NCI-H2171 (cell line): ENCODE measurements around the gene SLC25A42.
"Not testable (repeated sequence)": the region's sequence is repeated elsewhere in the genome, so short reads cannot be mapped to it uniquely, and the experiment has no call there.

ENCODE experiments used
- DNase-seq: peaks from one replicate; lab custom pipeline; 2025; lab: John Stamatoyannopoulos, UW

SLC25A42 gene

DNA sequence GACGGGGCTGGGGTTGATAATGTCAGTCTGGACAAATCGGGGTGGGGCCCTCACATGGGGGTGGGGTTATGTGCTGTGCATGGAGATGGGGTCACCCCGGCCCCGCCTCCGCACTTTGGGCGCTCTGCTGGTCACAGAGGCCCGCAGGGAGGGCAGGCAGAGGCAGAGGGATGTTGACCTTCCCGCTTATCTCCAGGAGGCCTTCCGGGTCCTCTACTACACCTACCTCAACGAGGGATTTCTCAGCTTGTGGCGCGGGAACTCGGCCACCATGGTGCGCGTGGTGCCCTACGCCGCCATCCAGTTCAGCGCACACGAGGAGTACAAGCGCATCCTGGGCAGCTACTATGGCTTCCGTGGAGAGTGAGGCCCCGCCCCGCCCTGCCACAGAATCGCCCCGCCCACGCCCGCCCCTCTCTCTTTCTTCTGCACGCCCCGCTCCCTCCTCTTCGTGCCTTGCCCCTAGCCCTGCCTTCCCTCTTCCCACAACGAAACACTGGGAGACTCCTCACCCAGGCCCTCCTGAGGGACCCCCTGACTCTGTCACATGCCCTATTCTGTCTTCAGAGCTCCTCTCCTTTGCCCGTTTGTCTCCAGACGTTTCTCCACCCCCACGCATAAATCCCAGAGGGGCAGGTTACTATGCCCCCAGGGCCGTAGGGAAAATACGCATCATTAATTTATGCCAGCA lies 41.7 kb downstream of the SLC25A42 start:
- DNase-seq, result peak; percentile 47

DNA sequence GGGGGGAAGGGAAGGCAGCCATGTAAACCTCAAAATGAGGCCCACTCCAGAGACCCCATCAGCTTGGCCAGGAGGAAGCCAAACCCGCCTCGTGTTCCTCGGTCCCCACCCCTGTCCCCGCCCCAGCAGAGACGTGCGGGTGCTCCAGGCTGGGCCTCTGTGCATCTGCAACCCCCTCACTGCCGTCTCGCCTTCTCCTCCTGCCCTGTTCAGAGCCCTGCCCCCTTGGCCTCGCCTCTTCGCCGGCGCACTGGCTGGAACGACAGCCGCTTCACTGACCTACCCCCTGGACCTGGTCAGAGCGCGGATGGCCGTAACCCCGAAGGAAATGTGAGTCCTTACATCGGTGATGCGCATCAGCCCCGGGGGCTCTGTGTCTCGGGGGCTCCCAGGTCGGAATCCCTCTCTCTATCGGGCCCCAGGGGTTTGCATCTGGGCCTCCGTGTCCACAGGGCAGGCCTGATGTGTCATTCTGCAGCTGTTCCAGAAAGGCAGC lies 42.3 kb downstream of the SLC25A42 start:
- DNase-seq, result no peak

DNA sequence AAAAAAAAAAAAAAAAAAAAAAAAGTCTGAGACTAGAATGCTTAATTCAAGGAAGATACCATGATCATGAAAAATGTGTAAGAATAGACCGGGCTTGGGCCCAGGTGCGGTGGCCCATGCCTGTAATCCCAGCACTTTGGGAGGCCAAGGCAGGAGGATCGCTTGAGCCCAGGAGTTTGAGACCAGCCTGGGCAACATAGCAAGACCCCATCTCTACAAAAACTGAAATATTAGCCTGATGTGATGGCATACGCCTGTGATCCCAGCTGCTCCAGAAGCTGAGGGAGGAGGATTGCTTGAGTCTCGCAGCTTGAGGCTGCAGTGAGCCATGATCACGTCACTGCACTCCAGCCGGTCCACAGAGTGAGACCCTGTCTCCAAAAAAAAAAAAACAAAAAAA lies 43.1 kb downstream of the SLC25A42 start:
- DNase-seq, result not testable (repeated sequence)

DNA sequence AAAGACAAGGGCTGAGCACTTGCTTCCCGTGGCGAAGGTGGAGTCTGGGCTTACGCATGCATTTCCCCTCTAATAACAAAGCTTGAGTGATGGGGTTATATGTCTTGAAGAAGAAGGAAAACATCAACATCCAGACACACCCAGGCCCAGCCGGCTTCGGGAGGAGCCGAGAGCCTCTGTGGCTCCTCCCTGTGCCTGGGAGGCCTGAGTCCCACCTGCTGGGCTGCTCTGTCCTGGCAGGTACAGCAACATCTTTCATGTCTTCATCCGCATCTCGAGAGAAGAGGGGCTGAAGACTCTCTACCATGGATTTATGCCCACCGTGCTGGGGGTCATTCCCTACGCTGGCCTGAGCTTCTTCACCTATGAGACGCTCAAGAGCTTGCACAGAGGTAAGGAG lies 43.9 kb downstream of the SLC25A42 start:
- no peak for DNase-seq

DNA sequence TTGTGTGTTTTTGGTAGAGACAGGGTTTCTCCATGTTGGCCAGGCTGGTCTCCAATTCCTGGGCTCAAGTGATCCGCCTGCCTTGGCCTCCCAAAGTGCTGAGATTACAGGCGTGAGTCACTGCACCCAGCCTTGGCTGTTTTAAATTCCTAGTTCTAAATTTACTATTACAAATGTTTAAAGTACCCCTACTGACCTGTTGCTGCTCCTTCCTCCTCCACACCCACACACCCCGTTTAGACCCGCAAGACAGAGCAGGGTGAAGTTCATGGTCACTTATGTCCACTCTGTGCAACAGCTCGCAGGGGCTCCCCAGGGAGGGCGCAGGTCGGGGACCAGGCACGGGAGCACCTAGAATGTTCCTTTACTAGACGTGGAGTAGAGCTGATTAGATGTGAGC lies 45.8 kb downstream of the SLC25A42 start:
- DNase-seq, result no peak

DNA sequence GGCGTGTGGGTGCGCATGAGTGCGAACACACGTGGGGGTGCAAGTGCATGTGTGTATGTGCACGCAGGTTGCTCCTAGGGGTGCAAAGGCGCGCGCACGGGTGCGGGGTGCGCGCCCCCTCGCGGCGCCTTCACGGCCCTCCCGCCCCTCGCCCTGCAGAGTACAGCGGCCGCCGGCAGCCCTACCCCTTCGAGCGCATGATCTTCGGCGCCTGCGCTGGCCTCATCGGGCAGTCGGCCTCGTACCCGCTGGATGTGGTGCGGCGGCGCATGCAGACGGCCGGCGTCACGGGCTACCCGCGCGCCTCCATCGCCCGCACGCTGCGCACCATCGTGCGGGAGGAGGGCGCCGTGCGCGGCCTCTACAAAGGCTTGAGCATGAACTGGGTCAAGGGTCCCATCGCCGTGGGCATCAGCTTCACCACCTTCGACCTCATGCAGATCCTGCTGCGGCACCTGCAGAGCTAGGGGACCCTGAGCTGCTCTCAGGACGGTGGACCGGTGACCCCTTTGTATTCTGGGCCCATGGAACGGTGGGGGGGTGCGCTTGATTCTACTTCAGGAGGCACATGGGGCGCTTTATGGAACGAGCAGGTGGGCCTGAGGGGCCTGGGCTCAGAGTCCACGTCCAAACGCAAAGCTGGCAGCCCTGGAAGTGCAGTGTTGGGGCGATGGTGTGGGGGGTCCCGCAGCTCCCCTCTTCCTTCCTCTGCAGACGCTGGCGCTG lies 46.8 kb downstream of the SLC25A42 start:
- DNase-seq, result no peak

DNA sequence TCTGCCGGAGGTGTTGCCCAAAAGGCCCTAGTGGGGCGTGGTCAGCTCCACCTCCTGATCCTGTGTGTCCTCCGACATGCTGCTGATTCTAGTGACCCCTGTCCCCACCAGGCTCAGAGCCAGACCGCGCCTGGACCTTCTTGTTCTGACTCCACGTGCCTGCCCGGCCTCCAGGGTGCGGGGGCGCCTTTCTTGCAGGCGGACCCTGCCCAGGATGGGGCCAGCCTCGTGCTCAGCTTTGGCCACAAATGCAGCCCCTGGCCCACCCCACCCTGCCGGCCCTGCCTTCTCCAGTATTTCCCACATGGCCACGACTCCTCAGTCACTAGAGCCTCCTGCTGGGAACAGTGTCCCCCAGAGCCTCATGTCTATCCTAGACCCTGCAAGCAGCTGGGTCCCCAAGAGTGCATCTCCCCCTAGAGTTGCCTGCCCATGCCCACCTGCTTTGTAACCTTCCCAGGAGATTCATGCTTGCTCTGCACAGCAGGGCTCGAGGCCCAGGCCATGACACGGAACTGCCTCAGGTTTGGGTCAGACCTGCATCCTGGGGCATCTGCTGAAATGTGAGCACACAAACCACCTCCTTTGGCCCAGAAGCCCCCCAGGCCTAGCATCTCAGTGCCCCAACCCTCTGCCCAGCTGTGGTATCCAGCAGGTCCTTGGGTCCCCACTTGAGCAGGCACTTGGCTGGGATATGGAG lies 47.5 kb downstream of the SLC25A42 start:
- DNase-seq, result no peak

DNA sequence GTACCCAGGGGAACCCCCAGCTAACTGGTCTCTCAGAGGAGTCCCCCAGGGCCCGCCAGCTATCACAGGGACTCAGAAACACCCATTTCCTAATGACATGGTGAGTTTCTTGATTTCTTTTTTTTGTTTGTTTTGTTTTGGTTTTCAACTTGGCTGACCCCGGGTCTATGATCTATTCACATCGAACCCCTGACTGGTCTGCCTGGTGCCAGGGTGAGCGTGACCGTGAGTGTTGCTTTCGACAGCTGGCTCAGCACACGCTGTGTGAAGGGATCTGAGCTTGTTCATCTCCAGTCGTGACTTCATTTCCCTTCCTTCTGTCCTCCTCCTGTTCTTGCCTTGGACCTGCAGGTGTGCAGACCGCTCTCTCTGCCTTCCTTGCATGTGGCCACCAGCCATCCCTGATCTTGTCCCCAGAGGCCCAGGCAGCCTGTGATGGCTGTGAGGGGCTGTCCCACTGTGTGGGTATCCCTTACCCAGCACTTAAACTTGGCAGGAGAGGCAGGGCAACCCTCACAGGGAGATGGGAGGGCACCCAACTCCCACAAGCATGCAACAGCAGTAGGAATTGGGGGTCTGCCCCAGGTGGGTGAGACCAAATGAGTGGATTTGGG lies 48.3 kb downstream of the SLC25A42 start:
- no peak for DNase-seq

DNA sequence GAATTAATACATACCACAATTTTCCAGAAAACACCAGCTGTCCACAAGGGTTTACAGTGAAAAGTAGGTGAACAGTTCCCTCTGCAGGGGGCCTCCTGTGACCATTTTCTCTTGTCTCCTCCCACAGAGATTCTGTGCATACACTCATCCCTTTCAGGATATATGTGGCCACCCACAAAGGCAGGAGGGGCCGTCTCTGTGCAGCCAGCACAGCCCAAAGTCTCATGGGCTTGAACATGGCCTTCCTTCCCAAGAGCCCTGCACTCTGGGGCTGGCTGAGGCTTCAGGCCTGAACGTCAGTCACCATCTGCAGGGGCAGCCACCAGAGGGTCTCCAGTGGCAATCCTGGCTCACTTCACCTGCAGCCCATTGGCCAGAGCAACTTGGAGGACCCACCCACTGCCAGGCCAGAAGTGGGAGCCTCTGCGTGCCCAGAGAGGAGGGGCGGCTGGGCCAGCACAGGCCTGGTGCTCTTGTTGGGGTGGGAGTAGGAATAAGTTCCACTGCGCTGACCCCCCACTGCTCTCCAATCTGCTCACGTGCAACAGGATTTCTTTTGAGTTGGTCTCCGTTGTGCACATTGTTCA lies 49.3 kb downstream of the SLC25A42 start:
- DNase-seq, result peak; percentile 39

DNA sequence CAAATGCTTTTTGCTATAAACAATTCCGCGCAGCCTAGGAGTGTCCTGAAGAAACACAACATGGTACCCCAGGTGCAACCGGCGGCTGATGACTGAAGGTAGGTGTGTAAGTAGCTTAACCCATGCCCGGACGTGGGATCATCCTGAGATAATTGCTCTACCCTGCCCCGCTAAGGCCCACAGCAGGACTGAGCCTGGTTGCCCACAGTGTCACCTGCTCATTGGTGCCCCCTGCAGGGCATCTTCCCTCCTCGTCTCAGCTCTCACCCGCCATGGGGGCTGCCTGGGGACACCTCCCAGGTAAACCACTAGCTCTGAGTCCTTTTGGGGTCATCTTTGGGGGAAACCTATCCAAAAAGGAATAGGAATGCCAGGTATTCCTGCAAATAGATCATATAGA lies 52.2 kb downstream of the SLC25A42 start:
- no peak for DNase-seq

DNA sequence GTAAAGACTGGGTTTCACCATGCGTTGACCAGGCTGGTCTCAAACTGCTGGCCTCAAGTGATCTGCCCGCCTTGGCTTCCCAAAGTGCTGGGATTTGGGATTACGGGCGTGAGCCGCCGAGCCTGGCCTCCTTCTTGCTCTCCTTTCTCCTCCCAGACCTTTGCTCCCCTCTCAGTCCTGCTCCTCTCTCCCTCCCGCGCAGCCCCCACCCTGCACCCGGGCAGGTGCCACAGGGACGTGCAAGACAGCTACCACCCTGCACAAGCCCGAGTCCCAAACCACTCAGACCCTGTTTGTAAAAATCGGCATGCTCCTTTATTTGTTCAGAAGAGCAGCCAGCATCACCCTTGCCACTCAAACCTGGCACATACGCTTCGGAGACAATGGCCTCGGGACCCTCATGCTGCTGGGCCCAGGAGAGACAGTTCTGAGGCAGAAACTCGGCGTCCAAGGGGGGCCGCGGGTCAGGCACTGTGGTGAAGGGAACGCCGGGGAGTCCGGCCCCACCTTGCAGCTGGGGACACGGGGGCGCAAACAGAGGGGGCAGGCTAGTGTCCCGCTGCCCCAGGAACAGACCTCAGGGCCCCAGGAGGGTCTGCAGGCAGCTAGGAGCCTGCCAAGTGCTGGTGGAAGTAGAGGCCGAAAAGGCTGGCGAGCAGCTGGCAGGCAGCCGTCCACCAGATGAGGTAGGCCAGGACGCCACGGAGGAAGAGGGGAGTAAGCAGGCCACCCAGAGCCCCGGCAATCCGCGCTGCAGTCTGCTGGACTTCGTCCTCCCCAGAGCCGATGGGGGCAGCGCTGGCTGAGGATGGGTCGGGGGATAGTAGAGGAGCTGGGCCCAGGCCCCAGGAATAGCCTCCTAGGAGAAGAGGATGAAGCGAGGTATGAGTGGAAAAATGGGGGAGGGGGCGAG lies 55.8 kb downstream of the SLC25A42 start:
- no peak for DNase-seq

DNA sequence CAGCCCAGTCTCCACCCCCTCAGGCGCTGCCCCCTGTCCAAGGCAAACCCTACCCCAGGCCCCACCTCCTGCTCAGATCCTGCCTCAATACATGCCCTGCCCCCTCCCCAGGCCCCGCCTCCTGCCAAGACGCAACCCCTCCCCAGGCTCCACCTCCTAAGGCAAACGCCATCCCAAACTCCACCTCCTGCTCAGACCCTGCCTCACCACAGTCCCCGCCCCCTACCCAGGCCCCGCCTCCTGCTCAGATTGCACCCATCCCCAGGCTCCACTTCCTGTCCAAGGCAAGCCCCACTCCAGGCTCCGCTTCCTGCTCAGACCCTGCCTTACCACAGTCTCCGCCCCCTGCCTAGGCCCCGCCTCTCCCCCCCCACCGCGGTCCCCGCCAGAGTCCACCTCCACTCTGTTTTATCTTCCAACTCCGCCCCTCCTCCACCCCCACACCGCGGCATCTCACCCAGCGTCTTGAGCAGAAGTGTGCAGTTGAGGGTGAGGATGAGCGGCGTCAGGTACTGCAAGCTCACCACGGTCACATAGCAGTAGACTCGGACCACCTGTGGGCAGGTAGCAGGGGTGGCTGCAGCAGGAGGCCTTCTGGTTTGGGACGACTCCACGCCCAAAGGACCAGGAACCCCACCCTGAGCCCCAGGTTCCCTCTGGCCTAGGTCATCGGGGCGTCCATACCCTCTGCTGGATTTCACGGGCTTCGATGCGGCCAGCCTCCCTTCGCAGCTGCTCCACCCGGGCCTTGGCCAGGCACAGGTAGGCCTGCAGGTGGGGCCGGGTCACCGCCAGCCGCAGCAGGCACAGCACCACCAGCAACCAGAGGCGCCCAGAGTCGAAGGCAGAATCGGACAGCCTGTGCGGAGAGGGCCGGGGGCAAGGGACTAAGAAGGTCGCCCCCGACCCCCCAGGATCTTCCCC lies 56.8 kb downstream of the SLC25A42 start:
- DNase-seq, result no peak

DNA sequence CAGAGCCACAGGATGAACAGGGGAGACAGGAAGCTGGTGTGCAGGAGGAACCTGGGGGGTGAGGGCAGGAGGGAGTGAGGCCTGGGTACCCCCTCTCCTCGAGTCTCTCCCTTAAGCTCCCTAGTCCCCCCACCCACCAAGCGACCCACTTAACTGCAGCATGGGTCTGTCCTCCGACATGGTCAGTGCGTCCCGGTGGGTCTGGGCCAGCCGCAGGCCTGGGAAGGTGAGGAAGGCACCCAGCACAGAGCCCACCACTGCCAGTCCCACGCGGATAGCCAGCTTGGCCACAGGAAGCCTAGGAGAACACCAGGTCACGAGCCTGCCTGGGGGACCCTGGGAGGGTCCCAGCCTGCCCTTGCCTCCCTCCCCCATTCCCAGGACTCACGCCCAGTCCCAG lies 57.6 kb downstream of the SLC25A42 start:
- no peak for DNase-seq

DNA sequence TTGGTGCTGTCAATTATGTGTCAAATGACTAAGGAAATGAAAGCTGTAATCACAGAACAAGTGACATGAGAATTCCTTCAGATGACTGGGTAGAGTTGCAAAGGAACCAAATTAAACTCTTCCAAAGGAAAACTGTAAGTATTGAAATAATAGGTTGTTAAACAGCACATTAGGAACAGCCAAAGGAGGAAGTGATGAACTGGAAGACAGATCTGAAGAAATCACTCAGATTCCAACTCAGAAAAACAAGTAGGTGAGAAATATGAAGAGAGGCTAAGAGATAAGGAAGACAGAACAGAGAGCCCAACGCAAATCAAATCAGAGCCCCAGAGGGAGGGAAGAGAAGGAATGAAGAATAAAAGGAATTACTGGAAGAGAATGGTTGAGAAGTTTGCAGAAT lies 59.1 kb downstream of the SLC25A42 start:
- DNase-seq, result no peak

DNA sequence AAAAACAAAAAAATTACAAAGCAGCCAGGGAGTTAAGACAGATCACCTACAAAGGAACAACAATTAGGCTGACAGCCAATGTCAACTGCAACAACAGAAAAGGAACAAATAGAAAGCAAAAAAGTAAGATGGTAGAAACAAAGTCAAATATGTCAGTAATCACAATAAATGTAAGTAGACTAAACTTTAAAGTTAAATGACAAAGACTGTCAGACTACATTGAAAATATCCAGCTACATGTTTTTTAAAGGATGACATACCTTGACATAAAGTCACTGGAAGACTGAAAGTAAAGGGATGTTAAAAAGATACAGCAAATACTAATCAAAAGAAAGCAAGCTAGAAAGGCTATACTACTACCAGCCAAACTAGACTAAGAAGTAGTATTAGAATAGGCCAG lies 59.6 kb downstream of the SLC25A42 start:
- no peak for DNase-seq

DNA sequence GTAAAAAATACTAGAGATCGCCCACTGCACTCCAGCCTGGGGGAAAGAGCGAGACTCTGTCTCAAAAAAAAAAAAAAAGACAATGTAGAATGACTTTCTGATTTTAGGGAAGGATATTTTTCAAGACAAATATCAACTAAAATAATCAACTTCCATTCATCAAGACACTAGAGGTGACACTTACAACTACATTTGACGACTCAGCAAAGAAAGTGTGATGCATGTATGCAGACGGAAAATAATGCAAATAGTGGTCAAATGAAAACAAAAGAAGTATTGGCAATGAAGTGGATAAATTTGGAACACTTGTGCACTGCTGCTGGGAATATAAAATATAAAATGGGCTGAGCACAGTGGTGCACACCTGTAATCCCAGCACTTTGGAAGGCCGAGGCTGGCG lies 62.3 kb downstream of the SLC25A42 start:
- no peak for DNase-seq

DNA sequence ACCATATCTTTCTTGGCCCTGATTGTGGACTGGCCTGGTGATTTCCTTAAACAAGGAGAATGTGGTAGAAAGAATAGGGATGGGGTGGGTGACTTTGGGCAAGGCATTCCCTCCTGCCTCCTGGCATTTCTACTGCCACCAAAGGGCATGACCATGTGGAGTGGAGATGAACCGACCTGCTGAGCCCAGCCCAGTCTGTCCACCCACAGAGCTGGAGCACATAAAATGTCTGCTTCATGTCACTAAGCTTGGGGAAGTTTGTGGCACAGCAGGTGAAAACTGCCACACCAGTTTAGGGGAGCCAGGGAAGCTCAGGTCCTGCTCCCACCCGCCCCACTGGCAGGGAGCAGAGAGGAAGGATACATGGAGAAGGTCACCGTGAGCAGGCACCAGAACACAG lies 68.2 kb downstream of the SLC25A42 start:
- DNase-seq, result no peak

DNA sequence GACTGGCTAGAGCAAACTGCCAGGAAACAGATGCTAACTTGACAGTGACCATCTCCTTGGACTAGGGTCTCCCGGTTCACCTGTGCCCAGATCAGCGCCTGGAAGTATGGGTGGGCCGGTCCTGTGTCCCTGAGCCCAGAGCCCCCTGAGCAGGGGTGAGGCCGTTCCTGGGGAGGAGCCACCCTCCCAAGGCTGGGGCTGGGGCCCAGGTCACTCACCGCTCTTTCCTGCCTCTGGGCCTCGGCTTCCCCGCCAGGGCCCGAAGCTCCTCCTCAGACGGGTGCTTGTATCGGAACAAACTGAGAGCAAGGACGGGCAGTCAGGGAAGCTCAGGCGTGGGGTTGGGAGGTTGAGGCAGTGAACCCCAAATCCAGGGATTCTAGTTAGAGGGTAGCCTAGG lies 69.1 kb downstream of the SLC25A42 start:
- DNase-seq, result no peak

DNA sequence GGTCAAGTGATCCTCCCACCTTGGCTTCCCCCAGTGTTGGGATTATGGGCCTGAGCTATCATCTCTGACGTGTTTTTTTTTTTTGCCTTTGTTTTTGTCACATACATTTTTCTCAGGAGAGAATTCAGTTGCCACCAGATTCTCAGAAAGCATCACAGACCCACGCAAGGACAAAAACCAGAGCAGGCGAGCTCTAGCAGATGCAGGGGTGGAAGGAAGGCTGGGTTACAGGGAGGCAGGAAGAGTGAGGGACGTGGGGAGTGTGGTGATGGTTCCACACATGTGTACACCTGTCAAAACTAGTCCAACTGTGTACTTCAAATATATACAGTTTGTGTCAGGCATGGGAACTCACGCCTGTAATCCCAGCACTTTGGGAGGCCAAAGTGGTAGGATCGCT lies 70.2 kb downstream of the SLC25A42 start:
- no peak for DNase-seq

DNA sequence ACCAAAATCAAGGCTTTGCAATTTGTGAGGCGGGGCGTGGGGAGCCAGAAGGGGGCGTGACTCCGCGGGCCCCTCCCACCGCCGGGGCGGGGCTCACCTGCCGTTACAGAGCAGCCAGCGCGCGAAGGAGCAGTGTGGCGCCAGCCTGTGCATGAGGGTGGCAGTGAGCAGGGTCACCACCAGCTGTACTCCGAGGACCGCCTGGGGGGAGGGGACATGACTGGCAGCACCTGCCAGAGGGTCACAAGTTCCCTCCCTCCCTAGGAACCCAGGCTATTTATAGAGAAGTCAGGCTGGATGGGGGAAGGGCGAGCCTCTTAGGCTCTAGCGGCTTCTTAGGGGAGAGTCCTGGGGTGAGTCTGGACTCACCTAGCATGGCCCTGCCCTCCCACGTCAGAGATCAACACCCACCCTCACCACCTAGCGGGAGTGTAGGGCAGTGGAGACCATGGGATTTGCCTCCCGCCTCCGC lies 70.9 kb downstream of the SLC25A42 start:
- peak; percentile 70 for DNase-seq
